Fibroblast of villous mesenchyme (primary cell): ENCODE data around the gene TMEM212. TPM values are rescaled to one million over a fixed set of nuclear protein-coding genes. Genes with fewer than 3 reads are reported as not detected.

Experiments used
- DNase-seq: peaks from one replicate; pipeline ENCODE4 v3.0.0-alpha.2; 2010; ENCODE audit warnings: low read depth
- H3K4me3 ChIP-seq: 2 replicates; pipeline ENCODE4 v1.5.1; 2011; ENCODE audit warnings: low read depth, mild to moderate bottlenecking, low read length
- total RNA-seq: library from RNA; depleted of rRNA; stranded (reverse); fragments of >200 nt; gene quantifications from 2 replicates; pipeline ENCODE4 v1.2.3, GENCODE V29; 2012
- TF ChIP-seq, protein P1 (sequence below): IDR thresholded peaks from 2 replicates; pipeline ENCODE4 v1.5.1; 2012; ENCODE audit warnings: low read depth, mild to moderate bottlenecking, low read length; ENCODE audit not compliant: insufficient read depth

Gene TMEM212
- total RNA-seq, 1 donor: not detected

DNA sequence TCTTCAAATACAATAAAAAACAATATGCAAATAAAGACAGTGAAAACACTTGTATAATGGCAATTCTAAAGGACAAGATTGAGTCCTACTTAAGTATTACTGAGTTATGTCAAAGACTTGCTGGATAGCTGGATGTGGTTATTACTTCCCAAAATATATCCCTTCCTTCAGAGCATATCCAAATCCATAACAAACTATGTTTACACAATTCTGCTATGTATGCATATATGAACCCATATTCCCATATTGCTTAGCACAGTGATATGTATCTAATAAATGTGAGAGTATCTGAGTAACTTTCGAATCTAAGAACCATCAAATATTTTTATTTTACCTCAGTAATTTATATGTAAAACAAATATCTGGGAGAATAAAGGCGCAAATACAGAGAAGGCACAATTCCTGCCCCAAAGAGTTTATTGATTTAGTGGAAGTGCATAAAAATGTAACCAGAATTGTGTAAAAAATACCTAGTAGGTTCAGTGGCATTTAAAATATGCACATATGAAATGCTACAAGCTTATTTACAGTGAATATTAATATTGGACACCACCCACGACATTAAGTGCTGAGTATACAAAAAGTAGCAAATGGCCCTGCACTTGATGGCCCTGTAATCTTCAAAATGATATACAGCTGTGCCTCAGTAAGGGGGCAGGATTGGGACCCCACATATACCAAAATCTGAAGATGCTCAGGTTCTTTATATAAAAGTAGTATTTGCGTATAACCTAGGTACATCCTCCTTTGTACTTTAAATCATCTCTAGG is 37.1 kb downstream of the TMEM212 start:
- TF ChIP-seq, protein P1, sequence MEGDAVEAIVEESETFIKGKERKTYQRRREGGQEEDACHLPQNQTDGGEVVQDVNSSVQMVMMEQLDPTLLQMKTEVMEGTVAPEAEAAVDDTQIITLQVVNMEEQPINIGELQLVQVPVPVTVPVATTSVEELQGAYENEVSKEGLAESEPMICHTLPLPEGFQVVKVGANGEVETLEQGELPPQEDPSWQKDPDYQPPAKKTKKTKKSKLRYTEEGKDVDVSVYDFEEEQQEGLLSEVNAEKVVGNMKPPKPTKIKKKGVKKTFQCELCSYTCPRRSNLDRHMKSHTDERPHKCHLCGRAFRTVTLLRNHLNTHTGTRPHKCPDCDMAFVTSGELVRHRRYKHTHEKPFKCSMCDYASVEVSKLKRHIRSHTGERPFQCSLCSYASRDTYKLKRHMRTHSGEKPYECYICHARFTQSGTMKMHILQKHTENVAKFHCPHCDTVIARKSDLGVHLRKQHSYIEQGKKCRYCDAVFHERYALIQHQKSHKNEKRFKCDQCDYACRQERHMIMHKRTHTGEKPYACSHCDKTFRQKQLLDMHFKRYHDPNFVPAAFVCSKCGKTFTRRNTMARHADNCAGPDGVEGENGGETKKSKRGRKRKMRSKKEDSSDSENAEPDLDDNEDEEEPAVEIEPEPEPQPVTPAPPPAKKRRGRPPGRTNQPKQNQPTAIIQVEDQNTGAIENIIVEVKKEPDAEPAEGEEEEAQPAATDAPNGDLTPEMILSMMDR: no peak

DNA sequence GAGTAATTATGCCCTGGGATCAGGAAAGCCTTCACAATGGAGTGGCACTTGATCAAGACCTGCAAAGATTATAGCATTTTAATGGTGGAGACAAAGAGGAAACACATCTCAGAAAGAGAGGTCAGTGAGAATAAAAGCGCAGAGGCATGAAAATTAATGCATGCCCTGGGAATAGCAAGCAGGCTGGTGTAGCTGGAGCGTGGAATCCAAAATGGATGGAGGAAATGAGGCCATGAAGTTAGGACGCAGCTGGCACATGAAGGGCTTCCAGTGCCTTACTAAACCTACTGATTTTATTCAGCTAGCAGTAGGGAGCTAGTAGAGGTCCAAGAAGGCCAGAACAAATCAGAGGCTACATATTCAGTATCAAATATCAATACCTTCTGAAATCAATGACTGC is 38.1 kb downstream of the TMEM212 start:
- TF ChIP-seq, protein P1: no peak
- DNase-seq: no peak

More for the DNA sequence above, 37.1 kb downstream of the TMEM212 start:
- DNase-seq: no peak
- no peak overlapping the region for H3K4me3 ChIP-seq

DNA sequence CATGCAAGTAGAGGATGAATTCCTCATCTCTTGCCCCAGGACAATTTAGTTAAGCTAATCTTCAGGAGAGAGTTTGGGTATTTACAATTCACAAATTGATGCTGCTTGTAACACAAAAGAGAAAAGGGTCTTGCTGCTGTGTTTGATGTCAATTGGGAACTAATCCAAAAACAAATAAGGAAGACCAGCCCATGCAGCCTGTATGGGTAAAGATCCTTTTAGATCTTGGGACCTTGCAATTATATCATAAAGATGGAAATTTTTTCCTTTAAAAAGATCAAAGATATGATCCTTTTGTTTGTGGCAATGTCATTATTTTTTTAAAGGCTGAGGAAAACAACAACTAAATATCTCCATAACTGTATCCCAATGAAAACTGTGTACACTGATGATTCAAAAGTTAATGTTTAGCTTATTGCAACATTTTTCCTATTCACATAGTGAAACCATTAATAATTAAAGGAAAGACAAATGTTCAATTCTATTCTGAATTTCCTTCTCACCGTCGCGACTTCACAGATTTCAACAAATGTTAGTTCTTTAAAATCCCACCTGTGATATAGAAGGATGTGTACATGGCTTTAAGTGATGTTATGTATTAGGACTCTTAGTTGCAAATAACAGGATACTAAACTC is 40.2 kb downstream of the TMEM212 start:
- DNase-seq: no peak
- TF ChIP-seq, protein P1: no peak
- H3K4me3 ChIP-seq: no peak overlapping the region

More for the DNA sequence above, 38.1 kb downstream of the TMEM212 start:
- no peak overlapping the region for H3K4me3 ChIP-seq

DNA sequence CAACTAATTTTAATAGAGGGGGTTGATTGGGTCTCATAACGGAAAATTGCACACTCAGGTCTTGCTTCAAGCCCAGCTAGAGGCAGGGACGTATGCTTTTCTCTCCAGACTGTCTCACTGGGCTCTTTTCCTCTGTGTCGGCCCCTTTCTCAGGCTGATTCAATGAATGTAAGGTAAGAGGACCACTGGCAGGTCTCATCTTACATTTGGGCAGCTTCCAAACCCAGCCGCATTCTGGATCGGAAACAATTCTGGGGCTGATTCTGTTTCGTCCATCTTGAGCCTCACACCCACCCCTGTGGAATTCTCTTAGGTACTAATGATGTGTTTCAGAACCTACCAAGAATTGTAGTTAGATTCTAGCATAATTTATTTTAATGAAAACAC is 40.7 kb downstream of the TMEM212 start:
- DNase-seq: no peak
- TF ChIP-seq, protein P1: no peak

DNA sequence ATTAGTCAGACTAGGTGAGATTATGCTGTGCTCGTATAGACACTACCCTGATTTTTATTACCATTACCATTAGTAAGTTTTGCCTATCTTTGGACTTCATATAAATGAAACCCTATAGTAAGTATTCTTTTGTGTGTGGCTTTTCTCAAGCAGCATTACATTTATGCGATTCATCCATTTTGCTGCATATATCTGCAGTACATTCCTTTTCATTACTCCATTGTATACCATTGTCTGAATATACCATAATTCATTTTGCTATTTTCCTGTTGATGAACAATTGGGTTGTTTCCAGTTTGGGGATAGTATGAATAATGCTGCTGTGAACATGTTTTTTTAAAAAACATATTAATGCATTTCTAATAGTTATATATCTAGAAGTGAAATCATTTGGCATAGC is 45.3 kb downstream of the TMEM212 start:
- TF ChIP-seq, protein P1: no peak
- H3K4me3 ChIP-seq: no peak overlapping the region
- DNase-seq: no peak

More for the DNA sequence above, 40.7 kb downstream of the TMEM212 start:
- H3K4me3 ChIP-seq: no peak overlapping the region

DNA sequence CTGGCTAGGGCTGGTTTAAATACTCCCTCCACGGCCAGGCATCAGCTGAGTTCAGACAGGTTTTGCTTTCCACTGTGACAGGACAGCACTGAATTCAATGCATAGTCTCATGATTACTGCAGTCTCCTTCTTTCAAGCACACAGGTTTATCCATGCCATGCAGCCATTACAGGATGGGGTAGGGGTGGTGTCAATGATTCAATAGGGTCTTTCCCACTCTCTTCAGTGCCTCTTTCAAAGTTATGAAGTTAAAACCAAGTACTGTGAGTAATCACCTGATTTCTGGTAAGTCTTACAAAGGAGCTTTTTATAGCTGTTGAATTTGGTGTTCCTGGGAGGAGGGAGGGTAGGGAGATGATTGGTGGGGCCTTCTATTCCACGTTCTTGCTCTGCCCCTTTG is 47.2 kb downstream of the TMEM212 start:
- H3K4me3 ChIP-seq: no peak overlapping the region
- TF ChIP-seq, protein P1: no peak
- DNase-seq: no peak
